HepG2 (cell line): ENCODE data around the gene LCN12. TPM values are rescaled to one million over a fixed set of nuclear protein-coding genes. Genes with fewer than 3 reads are reported as not detected.

ENCODE experiments used
- HOXA7 ChIP-seq: sonication (generic); formaldehyde crosslinking; IDR thresholded peaks from 2 replicates; pipeline ENCODE4 v1.8.1; 2022; ENCODE audit warnings: mild to moderate bottlenecking, missing genetic modification reagents, moderate library complexity
- KIAA2018 ChIP-seq: sonication (generic); formaldehyde crosslinking; IDR thresholded peaks from 2 replicates; pipeline ENCODE4 v1.5.0; 2020; ENCODE audit warnings: mild to moderate bottlenecking, missing genetic modification reagents, borderline replicate concordance
- KLF6 ChIP-seq: IDR thresholded peaks from 2 replicates; pipeline ENCODE4 v1.8.0; 2016; ENCODE audit warnings: missing biosample characterization, missing genetic modification reagents
- MLX ChIP-seq: IDR thresholded peaks from 2 replicates; pipeline ENCODE4 v1.6.1; 2016
- MTA3 ChIP-seq: sonication (generic); formaldehyde crosslinking; IDR thresholded peaks from 2 replicates; pipeline ENCODE4 v1.4.0; 2020; ENCODE audit warnings: missing genetic modification reagents
- NFKB2 ChIP-seq: sonication (generic); formaldehyde crosslinking; IDR thresholded peaks from 2 replicates; pipeline ENCODE4 v1.4.0; 2020; ENCODE audit warnings: missing genetic modification reagents, borderline replicate concordance
- PATZ1 ChIP-seq: sonication (generic); formaldehyde crosslinking; IDR thresholded peaks from 2 replicates; pipeline ENCODE4 v1.4.0; 2020; ENCODE audit warnings: missing genetic modification reagents
- PREB ChIP-seq: sonication (generic); formaldehyde crosslinking; IDR thresholded peaks from 2 replicates; pipeline ENCODE4 v1.4.0; 2020; ENCODE audit warnings: missing genetic modification reagents
- SP2 ChIP-seq: sonication (generic); formaldehyde crosslinking; IDR thresholded peaks from 2 replicates; pipeline ENCODE4 v1.5.1; 2020; ENCODE audit warnings: mild to moderate bottlenecking, missing genetic modification reagents
- SRSF1 ChIP-seq: fragments of 200-400 bp; formaldehyde crosslinking; optimal IDR thresholded peaks from 2 replicates; pipeline ENCODE3; 2017; ENCODE audit warnings: mild to moderate bottlenecking, low read depth, low read length, moderate library complexity
- THAP7 ChIP-seq: sonication (generic); formaldehyde crosslinking; IDR thresholded peaks from 2 replicates; pipeline ENCODE4 v1.8.1; 2023; ENCODE audit warnings: mild to moderate bottlenecking, missing genetic modification reagents
- ZC3H13 ChIP-seq: sonication (generic); formaldehyde crosslinking; IDR thresholded peaks from 2 replicates; pipeline ENCODE4 v1.8.1; 2023; ENCODE audit warnings: mild to moderate bottlenecking, missing genetic modification reagents, moderate library complexity
- ZNF136 ChIP-seq: sonication (generic); formaldehyde crosslinking; IDR thresholded peaks from 2 replicates; pipeline ENCODE4 v1.8.1; 2022; ENCODE audit warnings: low read depth, mild to moderate bottlenecking, moderate library complexity, missing genetic modification reagents
- ZNF17 ChIP-seq: sonication (generic); formaldehyde crosslinking; IDR thresholded peaks from 2 replicates; pipeline ENCODE4 v1.5.0; 2020; ENCODE audit warnings: mild to moderate bottlenecking, missing genetic modification reagents
- ZNF207 ChIP-seq: fragments of 450-650 bp; IDR thresholded peaks from 2 replicates; pipeline ENCODE4 v1.6.1; 2016; ENCODE audit warnings: antibody characterized with exemption, borderline replicate concordance
- ZNF3 ChIP-seq: IDR thresholded peaks from 2 replicates; pipeline ENCODE4 v1.7.0; 2017; ENCODE audit warnings: inconsistent platforms
- ZNF431 ChIP-seq: sonication (generic); formaldehyde crosslinking; IDR thresholded peaks from 2 replicates; pipeline ENCODE4 v1.9.0; 2022; ENCODE audit warnings: missing genetic modification reagents, low read depth, mild to moderate bottlenecking, borderline replicate concordance
- polyA plus RNA-seq, 8 experiments: library from polyadenylated mRNA; depleted of rRNA in 3 of 8; stranded (reverse) in 7 of 8; unstranded in 1 of 8; fragments of >200 nt; fragmentation: Illumina TruSeq in 4 of 8; extraction: Trizol in 4 of 8; gene quantifications; 2 replicates each; pipeline versions ENCODE4 v1.2.1 to v1.2.3, GENCODE V29; 2011 to 2016; ENCODE audit warnings: low read depth in 4 of 8, missing spikeins in 1 of 8, mixed read lengths in 1 of 8; ENCODE audit not compliant: insufficient read depth in 1 of 8
- total RNA-seq, 5 experiments: library from RNA; depleted of rRNA; stranded (reverse); fragments of >200 nt; fragmentation: Illumina TruSeq; extraction: Trizol; gene quantifications; 2 replicates each; pipeline ENCODE4 v1.2.3, GENCODE V29; 2016; ENCODE audit warnings: low read depth in 1 of 5

The LCN12 gene
- total and polyA plus RNA-seq, 2 of the 13 experiments (the other 11 are each of a cell fraction or from before 2014, with no cell fraction given) = 3.4 to 6.9 TPM

- no peak for TF ChIP-seq KIAA2018 (CRISPR knock-in tag)
- no peak for TF ChIP-seq ZNF431 (CRISPR knock-in tag)
- TF ChIP-seq PATZ1 (CRISPR knock-in tag) = peak; percentile 34; the same call in 1 of the 2 replicates
- TF ChIP-seq HOXA7 (CRISPR knock-in tag) = no peak
- no peak for TF ChIP-seq ZNF3
- TF ChIP-seq ZNF207 = no peak
- TF ChIP-seq MLX = no peak
- TF ChIP-seq KLF6 (CRISPR knock-in tag) = no peak
- TF ChIP-seq ZNF17 = no peak
- no peak for TF ChIP-seq SP2 (CRISPR knock-in tag)
- no peak for TF ChIP-seq MTA3 (CRISPR knock-in tag)
- no peak for TF ChIP-seq ZNF136
- no peak for TF ChIP-seq NFKB2 (CRISPR knock-in tag)
- no peak for TF ChIP-seq PREB (CRISPR knock-in tag)
- TF ChIP-seq SRSF1 = no peak
- no peak for TF ChIP-seq THAP7 (CRISPR knock-in tag)
- TF ChIP-seq ZC3H13 = no peak
Observed at GRCh38 chr9:136947955-136948510, 4.0 kb upstream of the LCN12 start (continued).
